Osteoblast (primary cell): Measurements from ENCODE around the gene LASP1. TPM values are rescaled to one million over a fixed set of nuclear protein-coding genes. Genes with fewer than 3 reads are reported as not detected.
A peak's percentile ranks its signal among the peaks of the same experiment; 100 is the strongest.

Experiments used
- DNase-seq: peaks from one replicate; pipeline ENCODE4 v3.0.0; 2011; ENCODE audit warnings: low spot score, mixed read lengths; ENCODE audit not compliant: insufficient read length; ENCODE audit errors: missing footprints
- H2AFZ ChIP-seq: 2 replicates; pipeline ENCODE4 v1.6.0; 2011; ENCODE audit warnings: mild to moderate bottlenecking, low read length
- H3K27ac ChIP-seq: 2 replicates; pipeline ENCODE4 v1.5.1; 2011; ENCODE audit warnings: mild to moderate bottlenecking, low read depth, low read length, moderate library complexity
- H3K27me3 ChIP-seq: 2 replicates; pipeline ENCODE4 v1.6.0; 2012; ENCODE audit warnings: mild to moderate bottlenecking, control low read depth, inconsistent platforms, low read length, moderate library complexity; ENCODE audit not compliant: insufficient read depth
- H3K36me3 ChIP-seq: 2 replicates; pipeline ENCODE4 v1.5.1; 2011; ENCODE audit warnings: mild to moderate bottlenecking, low read length, control low read depth, moderate library complexity; ENCODE audit not compliant: insufficient read depth
- H3K4me1 ChIP-seq: 2 replicates; pipeline ENCODE4 v1.5.1; 2011; ENCODE audit warnings: mild to moderate bottlenecking, low read length, control low read depth, moderate library complexity; ENCODE audit not compliant: insufficient read depth
- H3K4me2 ChIP-seq: 2 replicates; pipeline ENCODE4 v1.6.0; 2011; ENCODE audit warnings: mild to moderate bottlenecking, low read length; ENCODE audit not compliant: insufficient read depth
- H3K4me3 ChIP-seq: fragments of 200-600 bp; sonication (generic); 3 replicates; pipeline ENCODE4 v1.5.1; 2012; ENCODE audit warnings: mild to moderate bottlenecking, low read length, inconsistent platforms; ENCODE audit not compliant: insufficient read depth
- H3K79me2 ChIP-seq: 2 replicates; pipeline ENCODE4 v1.6.0; 2012; ENCODE audit warnings: mild to moderate bottlenecking, low read length, control low read depth, inconsistent platforms; ENCODE audit not compliant: insufficient read depth
- H3K9me3 ChIP-seq: 2 replicates; pipeline ENCODE4 v1.5.1; 2011; ENCODE audit warnings: low read depth, low read length, control low read depth
- H4K20me1 ChIP-seq: 2 replicates; pipeline ENCODE4 v1.6.0; 2012; ENCODE audit warnings: mild to moderate bottlenecking, low read length, control low read depth; ENCODE audit not compliant: insufficient read depth
- total RNA-seq: library from RNA; depleted of rRNA; stranded (reverse); fragments of >200 nt; gene quantifications from 2 replicates; pipeline ENCODE4 v1.2.3, GENCODE V29; 2012
- TF ChIP-seq, protein P1 (sequence below): IDR thresholded peaks from 2 replicates; pipeline ENCODE4 v1.5.1; 2011; ENCODE audit warnings: mild to moderate bottlenecking, low read depth, low read length, moderate library complexity; ENCODE audit errors: extremely low read depth

Gene LASP1
- total RNA-seq, 1 donor: 228 TPM

DNA sequence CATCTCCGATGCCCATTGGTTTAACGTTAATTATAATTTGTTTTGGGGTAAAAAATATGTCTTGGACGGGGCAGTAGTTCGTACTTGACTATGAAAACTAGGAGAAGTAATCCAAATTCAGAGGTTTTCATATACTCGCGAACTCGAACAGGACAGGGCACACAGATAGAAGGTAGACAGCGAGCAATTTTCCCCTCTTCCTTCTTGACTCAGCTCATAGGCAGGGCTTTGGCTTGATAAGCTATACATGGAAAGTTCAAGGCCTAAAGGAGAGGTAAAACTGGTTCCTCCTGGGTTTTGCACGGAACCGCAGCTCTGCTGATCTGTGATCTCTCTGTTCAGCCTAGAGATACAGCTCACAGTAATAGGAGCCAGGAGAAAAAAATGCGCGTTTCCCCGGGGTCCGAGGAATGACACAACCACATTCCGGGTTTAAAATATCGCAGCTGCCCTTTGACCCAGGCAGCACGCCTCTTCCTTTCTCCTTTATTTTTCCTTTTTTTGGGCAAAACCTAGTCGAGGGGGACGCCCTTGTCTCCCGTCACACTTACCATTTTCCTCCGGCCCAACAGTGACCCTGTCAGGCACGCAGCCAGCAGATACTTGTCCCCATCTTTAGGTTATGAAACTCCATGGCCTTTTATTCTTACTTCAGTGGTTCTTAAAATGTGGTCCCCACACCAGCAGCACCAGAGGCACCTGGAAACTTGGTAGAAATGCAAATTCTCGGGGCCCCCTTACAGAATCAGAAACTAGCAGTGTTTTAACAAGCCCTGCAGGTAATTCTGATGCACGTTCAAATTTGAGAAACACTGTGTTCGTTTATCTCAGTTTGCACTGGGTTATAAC, 1.7 kb upstream of the LASP1 start:
- H2AFZ ChIP-seq: peak overlapping the region; percentile 86
- DNase-seq: peak; percentile 91
- peaks cover 22% of the 10 kb centered on the region for H4K20me1 ChIP-seq
- TF ChIP-seq, protein P1, sequence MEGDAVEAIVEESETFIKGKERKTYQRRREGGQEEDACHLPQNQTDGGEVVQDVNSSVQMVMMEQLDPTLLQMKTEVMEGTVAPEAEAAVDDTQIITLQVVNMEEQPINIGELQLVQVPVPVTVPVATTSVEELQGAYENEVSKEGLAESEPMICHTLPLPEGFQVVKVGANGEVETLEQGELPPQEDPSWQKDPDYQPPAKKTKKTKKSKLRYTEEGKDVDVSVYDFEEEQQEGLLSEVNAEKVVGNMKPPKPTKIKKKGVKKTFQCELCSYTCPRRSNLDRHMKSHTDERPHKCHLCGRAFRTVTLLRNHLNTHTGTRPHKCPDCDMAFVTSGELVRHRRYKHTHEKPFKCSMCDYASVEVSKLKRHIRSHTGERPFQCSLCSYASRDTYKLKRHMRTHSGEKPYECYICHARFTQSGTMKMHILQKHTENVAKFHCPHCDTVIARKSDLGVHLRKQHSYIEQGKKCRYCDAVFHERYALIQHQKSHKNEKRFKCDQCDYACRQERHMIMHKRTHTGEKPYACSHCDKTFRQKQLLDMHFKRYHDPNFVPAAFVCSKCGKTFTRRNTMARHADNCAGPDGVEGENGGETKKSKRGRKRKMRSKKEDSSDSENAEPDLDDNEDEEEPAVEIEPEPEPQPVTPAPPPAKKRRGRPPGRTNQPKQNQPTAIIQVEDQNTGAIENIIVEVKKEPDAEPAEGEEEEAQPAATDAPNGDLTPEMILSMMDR: no peak
- H3K27ac ChIP-seq: peak overlapping the region; percentile 82
- peaks cover 33% of the 10 kb centered on the region for H3K79me2 ChIP-seq
- H3K36me3 ChIP-seq: peaks cover 8% of the 10 kb centered on the region
- no peaks in the 10 kb centered on the region for H3K9me3 ChIP-seq
- H3K4me3 ChIP-seq: peak overlapping the region; percentile 100
- no peaks in the 10 kb centered on the region for H3K27me3 ChIP-seq
- H3K4me2 ChIP-seq: peak overlapping the region; percentile 83
- H3K4me1 ChIP-seq: peaks cover 38% of the 10 kb centered on the region

DNA sequence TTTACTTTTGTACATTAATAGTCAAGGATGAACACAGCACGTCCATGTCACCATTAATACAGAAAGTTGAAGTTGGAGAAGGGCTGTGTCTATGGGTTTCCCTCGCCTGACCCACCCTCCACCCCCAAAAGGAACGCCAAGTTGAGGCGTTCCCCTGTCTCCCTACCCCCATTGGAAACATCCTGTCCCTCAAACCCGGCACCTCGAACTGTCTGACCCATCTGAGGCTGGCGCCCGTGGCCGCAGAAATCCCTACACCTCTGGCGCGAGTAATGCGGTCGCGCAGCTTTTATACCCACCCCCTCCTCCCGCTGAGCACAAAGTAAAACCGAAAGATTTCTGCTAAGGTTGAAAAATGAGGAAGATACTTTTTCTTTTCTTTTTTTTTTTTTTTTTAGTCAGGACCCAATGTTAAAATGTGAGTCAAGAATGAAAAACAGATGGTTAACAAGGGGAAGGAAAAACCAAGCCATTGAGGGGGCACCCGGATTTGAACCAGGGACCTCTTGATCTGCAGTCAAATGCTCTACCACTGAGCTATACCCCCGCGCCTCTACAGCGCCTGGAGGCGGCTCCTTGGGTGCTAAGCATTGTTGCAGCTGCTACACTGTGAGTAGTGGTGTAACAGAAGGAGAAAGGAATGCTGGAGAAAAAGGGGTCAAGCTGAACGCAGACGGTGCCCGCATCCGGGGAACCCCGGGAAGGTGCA, 887 bp upstream of the LASP1 start:
- peaks cover 10% of the 10 kb centered on the region for H3K36me3 ChIP-seq
- H3K4me1 ChIP-seq: peaks cover 40% of the 10 kb centered on the region
- peaks cover 41% of the 10 kb centered on the region for H3K79me2 ChIP-seq
- peak overlapping the region; percentile 100 for H3K4me3 ChIP-seq
- H2AFZ ChIP-seq: peak overlapping the region; percentile 86
- DNase-seq: peak; percentile 95
- H3K4me2 ChIP-seq: peak overlapping the region; percentile 83
- H3K27ac ChIP-seq: peak overlapping the region; percentile 82
- no peaks in the 10 kb centered on the region for H3K27me3 ChIP-seq
- peaks cover 30% of the 10 kb centered on the region for H4K20me1 ChIP-seq
- H3K9me3 ChIP-seq: no peaks in the 10 kb centered on the region
- TF ChIP-seq, protein P1: peak; percentile 43

DNA sequence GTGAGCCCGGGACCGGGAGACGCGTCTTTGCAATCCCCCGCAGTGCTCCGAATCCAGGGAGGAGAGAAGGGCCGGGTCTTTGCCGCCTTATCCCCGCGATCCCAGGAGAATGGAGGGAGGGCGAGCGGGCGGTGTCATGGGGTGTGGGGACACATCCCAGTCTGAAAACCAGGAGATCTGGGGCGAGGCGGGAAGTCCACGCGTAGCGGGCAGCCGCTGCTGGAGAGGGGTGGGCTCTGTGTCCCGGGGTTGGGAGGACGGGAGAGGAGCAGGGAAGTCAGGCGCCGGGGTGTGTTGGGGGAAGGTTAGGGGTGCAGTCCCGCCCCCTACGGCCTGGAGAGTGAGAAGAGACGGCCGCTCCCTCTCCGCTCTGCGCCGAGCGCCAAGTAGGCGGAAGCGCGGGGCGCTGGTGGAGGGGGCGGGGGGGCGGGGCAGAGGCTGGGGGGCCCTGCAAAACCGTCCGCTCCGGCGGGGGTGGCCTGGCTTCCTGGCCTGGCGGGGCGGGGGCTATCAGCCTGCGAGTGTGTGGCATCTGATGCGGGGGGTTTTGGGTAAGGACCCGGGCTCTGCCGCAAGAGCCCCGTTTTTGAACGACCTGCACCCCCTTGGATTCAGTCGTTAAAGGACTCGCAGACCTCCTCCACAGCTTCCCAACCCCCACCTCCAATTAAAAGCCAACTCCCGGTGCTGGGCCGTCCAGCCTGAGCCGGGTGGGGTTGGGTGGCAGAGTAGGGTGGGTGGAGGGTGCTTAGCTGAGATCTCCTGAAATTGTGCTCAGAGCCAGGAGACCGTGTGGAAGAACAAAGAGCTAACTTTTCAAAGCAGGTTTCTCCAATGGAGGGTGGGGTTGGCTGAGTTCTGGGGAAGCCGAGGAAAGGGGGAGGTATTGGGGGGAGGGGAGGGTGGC, 654 bp downstream of the LASP1 start:
- no peaks in the 10 kb centered on the region for H3K27me3 ChIP-seq

More for the DNA sequence above, 654 bp downstream of the LASP1 start:
- peak overlapping the region; percentile 79 for H3K27ac ChIP-seq
- peaks cover 10% of the 10 kb centered on the region for H3K36me3 ChIP-seq
- H3K79me2 ChIP-seq: peaks cover 56% of the 10 kb centered on the region
- DNase-seq: peak; percentile 92
- peak overlapping the region; percentile 94 for H3K4me2 ChIP-seq
- TF ChIP-seq, protein P1: no peak
- peaks cover 53% of the 10 kb centered on the region for H3K4me1 ChIP-seq
- H2AFZ ChIP-seq: peak overlapping the region; percentile 54
- no peaks in the 10 kb centered on the region for H3K9me3 ChIP-seq
- peaks cover 46% of the 10 kb centered on the region for H4K20me1 ChIP-seq
- peak overlapping the region; percentile 100 for H3K4me3 ChIP-seq
